CD14-positive monocyte (primary cell): ENCODE results near the gene ARHGEF11. TPM values are rescaled to one million over a fixed set of nuclear protein-coding genes. Genes with fewer than 3 reads are reported as not detected.
A peak's percentile ranks its signal among the peaks of the same experiment; 100 is the strongest.

Experiments
- DNase-seq, 3 donors: peaks; one replicate each; pipeline ENCODE4 v3.0.0-alpha.2; 2011 to 2022
- H2AFZ ChIP-seq: 2 replicates; pipeline ENCODE4 v1.6.0; 2012; ENCODE audit warnings: mild to moderate bottlenecking, low read depth, low read length, inconsistent platforms; ENCODE audit not compliant: insufficient read depth, poor library complexity, severe bottlenecking
- H3K27ac ChIP-seq, 2 donors: 1 replicate in 1 of 2; 2 replicates in 1 of 2; pipeline ENCODE4 v1.5.1; 2012 to 2013; ENCODE audit warnings: low read length in 2 of 2, control low read depth in 1 of 2, inconsistent platforms in 1 of 2, low read depth in 1 of 2, mild to moderate bottlenecking in 1 of 2
- H3K27me3 ChIP-seq, 2 donors: one replicate each; pipeline versions ENCODE4 v1.6.0 to v1.6.1; 2011 to 2013; ENCODE audit warnings: low read length in 2 of 2; ENCODE audit not compliant: control insufficient read depth in 2 of 2, insufficient read depth in 2 of 2
- H3K36me3 ChIP-seq, 2 donors: replicated peaks in 1 of 2; 1 replicate in 1 of 2; 2 replicates in 1 of 2; pipeline versions ENCODE4 v1.5.1 to v1.6.1; 2012 to 2013; ENCODE audit warnings: low read length in 2 of 2, control low read depth in 1 of 2, inconsistent platforms in 1 of 2, mild to moderate bottlenecking in 1 of 2; ENCODE audit not compliant: insufficient read depth in 2 of 2, control insufficient read depth in 1 of 2
- H3K4me1 ChIP-seq, 2 donors: 1 replicate in 1 of 2; 2 replicates in 1 of 2; pipeline versions ENCODE4 v1.5.1 to v1.6.1; 2012 to 2013; ENCODE audit warnings: low read length in 2 of 2, control low read depth in 1 of 2, inconsistent platforms in 1 of 2, mild to moderate bottlenecking in 1 of 2, moderate library complexity in 1 of 2; ENCODE audit not compliant: insufficient read depth in 2 of 2, control insufficient read depth in 1 of 2
- H3K4me2 ChIP-seq: replicated peaks from 2 replicates; pipeline ENCODE3; 2012; ENCODE audit warnings: low read length, moderate library complexity, mild to moderate bottlenecking; ENCODE audit not compliant: poor library complexity, severe bottlenecking; ENCODE audit errors: extremely low read depth
- H3K4me3 ChIP-seq, 3 experiments: fragments of 200-600 bp in 1 of 3; sonication (generic) in 1 of 3; replicated peaks in 1 of 3; 1 replicate in 2 of 3; 2 replicates in 1 of 3; pipeline ENCODE4 v1.5.1; 2011 to 2013; ENCODE audit warnings: low read length in 3 of 3, mild to moderate bottlenecking in 3 of 3, control low read depth in 2 of 3, low read depth in 2 of 3, inconsistent platforms in 1 of 3, moderate library complexity in 1 of 3
- H3K79me2 ChIP-seq: 2 replicates; pipeline ENCODE4 v1.6.0; 2012; ENCODE audit warnings: mild to moderate bottlenecking, control low read depth, inconsistent platforms, low read length, moderate library complexity; ENCODE audit not compliant: insufficient read depth
- H3K9ac ChIP-seq: 2 replicates; pipeline ENCODE4 v1.6.0; 2017; ENCODE audit warnings: low read length, mild to moderate bottlenecking; ENCODE audit not compliant: insufficient read depth, poor library complexity, severe bottlenecking
- H3K9me3 ChIP-seq, 2 donors: replicated peaks in 1 of 2; 1 replicate in 1 of 2; 2 replicates in 1 of 2; pipeline versions ENCODE4 v1.5.1 to v1.6.1; 2012 to 2013; ENCODE audit warnings: low read length in 2 of 2, control low read depth in 1 of 2; ENCODE audit not compliant: control insufficient read depth in 1 of 2, insufficient read depth in 1 of 2
- H4K20me1 ChIP-seq: 2 replicates; pipeline ENCODE4 v1.6.0; 2012; ENCODE audit warnings: mild to moderate bottlenecking, low read length, control low read depth, moderate library complexity; ENCODE audit not compliant: insufficient read depth
- H3K27ac Mint-ChIP-seq, 7 donors: one replicate each; pipeline ENCODE4 v1.8.0; 2020; ENCODE audit warnings: mild to moderate bottlenecking in 7 of 7, mixed read lengths in 7 of 7, moderate library complexity in 6 of 7, inconsistent platforms in 2 of 7
- H3K27me3 Mint-ChIP-seq, 3 donors: one replicate each; pipeline ENCODE4 v1.8.0; 2021 to 2022; ENCODE audit warnings: low read depth in 3 of 3, mild to moderate bottlenecking in 3 of 3, mixed read lengths in 3 of 3, moderate library complexity in 3 of 3, inconsistent platforms in 1 of 3
- H3K36me3 Mint-ChIP-seq, 2 donors: one replicate each; pipeline ENCODE4 v1.8.0; 2020; ENCODE audit warnings: mixed read lengths in 2 of 2, inconsistent platforms in 1 of 2, mild to moderate bottlenecking in 1 of 2
- H3K4me1 Mint-ChIP-seq: one replicate; pipeline ENCODE4 v1.8.0; 2020; ENCODE audit warnings: mild to moderate bottlenecking, mixed read lengths
- H3K4me3 Mint-ChIP-seq, 2 donors: one replicate each; pipeline ENCODE4 v1.8.0; 2020; ENCODE audit warnings: mild to moderate bottlenecking in 2 of 2, mixed read lengths in 2 of 2, moderate library complexity in 1 of 2
- H3K9me3 Mint-ChIP-seq, 7 donors: one replicate each; pipeline ENCODE4 v1.8.0; 2020 to 2022; ENCODE audit warnings: mixed read lengths in 7 of 7, mild to moderate bottlenecking in 6 of 7, moderate library complexity in 6 of 7, inconsistent platforms in 2 of 7
- WGBS: methylation state at CpG from one replicate; pipeline ENCODE4 v1.1.5; 2013; ENCODE audit warnings: missing lambda C conversion rate; ENCODE audit not compliant: insufficient coverage; 5-methylcytosine and 5-hydroxymethylcytosine counted together
- intact Hi-C, 2 donors: fragments of 100-400 bp; cut with micrococcal nuclease; formaldehyde crosslinking; loops; one replicate each; pipeline versions ENCODE4 v1.15.0 to v1.15.1; 2023
- polyA plus RNA-seq, 3 donors: library from polyadenylated mRNA; depleted of rRNA in 1 of 3; unstranded in 2 of 3; stranded (reverse) in 1 of 3; fragments of 300-500 nt in 2 of 3; fragments of >200 nt in 1 of 3; fragmentation: Illumina TruSeq in 2 of 3; gene quantifications; 1 replicate in 2 of 3; 2 replicates in 1 of 3; pipeline ENCODE4 v1.2.3, GENCODE V29; 2012 to 2021
- TF ChIP-seq, protein P1 (sequence below): fragments of 200-600 bp; IDR thresholded peaks from one replicate; pipeline ENCODE4 v1.8.0; 2022; ENCODE audit warnings: antibody characterized with exemption, mild to moderate bottlenecking

The ARHGEF11 gene
- polyA plus RNA-seq, 3 donors = 17.0 to 78.5 (median 17.7) TPM

DNA sequence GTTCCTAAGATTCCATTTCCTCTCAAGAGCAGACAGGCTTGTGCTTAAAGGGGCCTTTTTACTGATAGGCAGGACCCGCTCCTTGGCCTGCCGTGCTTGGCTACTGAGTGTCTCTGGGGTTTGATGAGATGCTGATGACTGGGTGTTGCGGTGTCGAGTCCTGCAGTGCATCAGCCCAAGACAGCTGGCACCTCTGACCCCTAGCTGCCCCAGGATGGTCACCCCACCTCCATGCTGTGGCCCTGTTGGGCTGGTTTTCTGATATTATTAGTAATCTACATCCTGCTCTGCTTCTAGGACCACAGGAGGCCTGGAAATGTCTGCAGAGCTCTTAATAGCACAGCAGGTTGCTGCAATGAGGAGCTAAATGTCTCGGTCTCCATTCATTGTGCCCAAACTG is 96.4 kb downstream of the ARHGEF11 start:
- Histone ChIP-seq H2AFZ (no peak overlapping the region), H3K4me2 (no peak overlapping the region), H3K79me2 (no peaks in the 10 kb centered on the region), H3K27ac (no peak overlapping the region), H3K36me3 (peaks cover 96 to 100% of the 10 kb centered on the region in 2 donors), H3K27me3 (no peaks in the 10 kb centered on the region), H3K4me1 (no peaks in the 10 kb centered on the region), H3K9me3 (no peaks in the 10 kb centered on the region), H4K20me1 (peaks cover 26% of the 10 kb centered on the region), H3K9ac (no peak overlapping the region), H3K4me3 (no peak overlapping the region)
- no peaks in the 10 kb centered on the region for H3K9me3 Mint-ChIP-seq
- WGBS = 98% methylated on average over 5 of the region's 5 CpGs
- no peaks in the 10 kb centered on the region for H3K27me3 Mint-ChIP-seq
- intact Hi-C loops = no loop called here
- H3K27ac Mint-ChIP-seq = no peak overlapping the region
- DNase-seq = no peak
- no peaks in the 10 kb centered on the region for H3K4me1 Mint-ChIP-seq
- TF ChIP-seq, protein P1, sequence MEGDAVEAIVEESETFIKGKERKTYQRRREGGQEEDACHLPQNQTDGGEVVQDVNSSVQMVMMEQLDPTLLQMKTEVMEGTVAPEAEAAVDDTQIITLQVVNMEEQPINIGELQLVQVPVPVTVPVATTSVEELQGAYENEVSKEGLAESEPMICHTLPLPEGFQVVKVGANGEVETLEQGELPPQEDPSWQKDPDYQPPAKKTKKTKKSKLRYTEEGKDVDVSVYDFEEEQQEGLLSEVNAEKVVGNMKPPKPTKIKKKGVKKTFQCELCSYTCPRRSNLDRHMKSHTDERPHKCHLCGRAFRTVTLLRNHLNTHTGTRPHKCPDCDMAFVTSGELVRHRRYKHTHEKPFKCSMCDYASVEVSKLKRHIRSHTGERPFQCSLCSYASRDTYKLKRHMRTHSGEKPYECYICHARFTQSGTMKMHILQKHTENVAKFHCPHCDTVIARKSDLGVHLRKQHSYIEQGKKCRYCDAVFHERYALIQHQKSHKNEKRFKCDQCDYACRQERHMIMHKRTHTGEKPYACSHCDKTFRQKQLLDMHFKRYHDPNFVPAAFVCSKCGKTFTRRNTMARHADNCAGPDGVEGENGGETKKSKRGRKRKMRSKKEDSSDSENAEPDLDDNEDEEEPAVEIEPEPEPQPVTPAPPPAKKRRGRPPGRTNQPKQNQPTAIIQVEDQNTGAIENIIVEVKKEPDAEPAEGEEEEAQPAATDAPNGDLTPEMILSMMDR = no peak
- no peak overlapping the region for H3K4me3 Mint-ChIP-seq
- peaks cover 95 to 98% of the 10 kb centered on the region in 2 donors for H3K36me3 Mint-ChIP-seq

- no CpG with 5 or more reads among the region's 4 CpGs for WGBS
Measured at GRCh38 chr1:156948708-156949107, 96.8 kb downstream of the ARHGEF11 start.

More at GRCh38 chr1:156948708-156949107, 96.8 kb downstream of the ARHGEF11 start:
- H3K79me2 ChIP-seq = no peaks in the 10 kb centered on the region
- no peak for DNase-seq
- H3K4me1 Mint-ChIP-seq = no peaks in the 10 kb centered on the region
- H3K27me3 Mint-ChIP-seq = no peaks in the 10 kb centered on the region
- no peak overlapping the region for H3K4me3 ChIP-seq
- H2AFZ ChIP-seq = no peak overlapping the region
- H3K27ac ChIP-seq = no peak overlapping the region
- no peak overlapping the region for H3K9ac ChIP-seq
- H3K9me3 ChIP-seq = no peaks in the 10 kb centered on the region
- H4K20me1 ChIP-seq = peaks cover 30% of the 10 kb centered on the region
- TF ChIP-seq, protein P1 = no peak
- no peak overlapping the region for H3K4me3 Mint-ChIP-seq
- peaks cover 95 to 98% of the 10 kb centered on the region in 2 donors for H3K36me3 Mint-ChIP-seq
- no peaks in the 10 kb centered on the region for H3K9me3 Mint-ChIP-seq
- H3K36me3 ChIP-seq = peaks cover 98 to 100% of the 10 kb centered on the region in 2 donors
- peak overlapping the region in 1 of 7 donors; percentile 30 for H3K27ac Mint-ChIP-seq
- no peaks in the 10 kb centered on the region for H3K4me1 ChIP-seq
- H3K27me3 ChIP-seq = no peaks in the 10 kb centered on the region
- no peak overlapping the region for H3K4me2 ChIP-seq
- intact Hi-C loops = no loop called here
